ENCODE measurements around the gene RPP38.

DNA sequence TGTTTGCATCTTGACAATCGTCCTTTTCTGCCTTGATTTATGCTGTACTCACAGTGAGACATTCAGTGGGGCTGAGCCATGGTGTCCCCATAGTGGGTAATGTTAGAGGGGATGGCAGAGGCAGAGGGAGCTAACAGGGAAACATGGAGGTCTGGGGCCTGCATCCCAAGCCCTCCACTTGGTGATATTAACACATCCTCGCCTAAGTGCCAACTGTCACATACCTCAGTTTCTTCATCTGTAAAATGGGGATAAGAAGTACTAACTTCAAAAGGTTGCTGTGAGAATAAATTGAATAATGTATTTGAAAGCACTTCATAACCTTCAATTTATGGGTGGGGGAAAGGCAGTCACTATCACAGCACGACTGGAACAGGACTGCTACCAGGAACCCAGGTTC is 27.8 kb downstream of the RPP38 start:
- TF ChIP-seq PHF8 (IDR thresholded peaks at IDR 0.05; ENCODE audit: borderline replicate concordance, low read depth) = no peak
- TF ChIP-seq, protein P1, sequence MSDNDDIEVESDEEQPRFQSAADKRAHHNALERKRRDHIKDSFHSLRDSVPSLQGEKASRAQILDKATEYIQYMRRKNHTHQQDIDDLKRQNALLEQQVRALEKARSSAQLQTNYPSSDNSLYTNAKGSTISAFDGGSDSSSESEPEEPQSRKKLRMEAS (IDR thresholded peaks at IDR 0.05) = no peak
- TF ChIP-seq HDAC2 (IDR thresholded peaks at IDR 0.05) = no peak

All from A549 (cell line).